ENCODE measurements around the gene TMEM132C.

GRCh38 chr12:128459067-128459466 lies 192.1 kb downstream of the TMEM132C start:
- no peak for TF ChIP-seq TAF1 (IDR thresholded peaks at IDR 0.05; ENCODE audit: borderline replicate concordance, insufficient read depth, low read length)
- TF ChIP-seq SIN3A (IDR thresholded peaks at IDR 0.05; ENCODE audit: borderline replicate concordance, insufficient read depth, low read length), result no peak
- TF ChIP-seq POLR2AphosphoS5 (IDR thresholded peaks at IDR 0.05; ENCODE audit: low read depth, low read length), result no peak
